HG02763 (cell line): ENCODE data around the gene MRM3.
"Not testable (repeated sequence)": the region's sequence is repeated elsewhere in the genome, so short reads cannot be mapped to it uniquely, and the experiment has no call there.

Experiments
- ATAC-seq: cut with Tn5 transposase; IDR thresholded peaks from one replicate; pipeline ENCODE4 v1.9.1; 2021; ENCODE audit warnings: mild to moderate bottlenecking, moderate library complexity; ENCODE audit not compliant: unreplicated experiment

MRM3 gene

DNA sequence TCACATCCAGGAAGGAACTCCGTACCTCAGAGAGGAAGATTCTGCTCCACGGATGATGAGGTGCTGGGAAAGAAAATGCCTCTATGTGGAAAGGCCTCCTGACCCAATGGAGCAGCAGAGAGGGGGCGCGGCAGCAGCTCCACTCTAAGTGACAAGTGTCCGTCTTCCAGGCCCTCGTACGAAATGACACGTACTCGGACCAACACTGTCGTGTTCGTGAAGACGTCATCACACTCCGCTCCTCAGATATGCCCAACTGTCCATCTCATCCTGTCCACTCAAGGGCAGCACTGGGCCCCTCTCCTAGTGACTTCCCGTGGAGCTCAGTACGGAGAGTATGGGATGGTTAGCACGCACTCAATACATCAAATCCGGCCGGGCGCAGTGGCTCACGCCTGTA is 32.2 kb downstream of the MRM3 start:
- no peak for ATAC-seq

DNA sequence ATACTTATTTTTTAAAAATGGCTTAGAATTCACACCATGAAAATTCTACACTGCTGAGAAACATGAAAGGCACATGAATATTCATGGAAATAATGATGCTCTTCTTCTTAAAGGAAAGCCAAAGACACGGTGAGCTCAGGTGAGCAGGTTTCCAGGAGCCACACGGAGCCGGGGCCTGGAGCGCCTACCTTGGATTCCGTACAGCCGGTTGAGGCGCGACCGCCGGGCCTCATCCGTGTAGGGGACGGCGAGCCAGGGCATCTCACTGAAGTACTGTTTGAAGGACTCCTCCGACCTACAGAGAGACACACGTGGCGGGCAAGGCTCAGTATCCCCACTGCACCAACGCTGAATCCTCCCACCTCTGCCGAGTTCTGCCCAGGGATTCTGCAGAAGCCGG is 37.1 kb downstream of the MRM3 start:
- ATAC-seq, result no peak

DNA sequence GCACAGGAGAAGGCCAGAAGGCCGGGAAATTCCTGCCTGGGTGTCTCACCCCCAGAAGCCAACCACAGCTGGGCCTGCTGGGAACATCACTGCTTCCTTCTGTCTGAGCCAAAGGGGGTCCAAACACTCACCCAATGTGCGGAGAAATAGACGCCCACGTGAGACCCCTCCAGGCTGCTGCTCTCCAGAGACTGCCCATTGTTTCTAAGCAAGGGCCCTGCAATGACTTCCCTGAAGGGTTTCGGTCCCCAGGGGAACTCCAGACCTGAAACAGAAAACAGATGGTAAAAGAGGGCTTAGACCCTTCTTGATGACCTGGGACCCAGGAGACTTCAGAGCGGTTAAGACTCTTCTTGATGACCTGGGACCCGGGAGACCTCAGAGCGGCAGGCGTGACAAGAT is 41.3 kb downstream of the MRM3 start:
- no peak for ATAC-seq

DNA sequence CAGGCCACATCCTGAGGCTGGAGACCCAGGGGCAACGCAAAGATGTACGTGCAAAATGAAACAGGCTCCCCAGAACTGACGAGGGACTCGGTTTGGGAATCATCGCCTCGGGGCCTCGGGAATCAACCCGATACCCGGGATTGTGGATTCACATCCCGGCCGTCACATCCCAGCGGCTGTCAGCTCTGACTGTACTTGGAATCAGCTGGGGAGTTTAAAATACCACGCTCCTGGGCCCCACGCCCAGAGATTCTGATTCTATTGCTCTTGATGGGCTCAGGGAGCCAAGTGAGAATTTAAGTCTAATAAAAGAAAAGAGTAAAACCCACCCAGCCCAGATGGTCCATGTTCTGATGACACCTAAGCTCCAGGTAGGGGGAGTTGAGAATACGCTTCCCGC is 42.2 kb downstream of the MRM3 start:
- no peak for ATAC-seq

DNA sequence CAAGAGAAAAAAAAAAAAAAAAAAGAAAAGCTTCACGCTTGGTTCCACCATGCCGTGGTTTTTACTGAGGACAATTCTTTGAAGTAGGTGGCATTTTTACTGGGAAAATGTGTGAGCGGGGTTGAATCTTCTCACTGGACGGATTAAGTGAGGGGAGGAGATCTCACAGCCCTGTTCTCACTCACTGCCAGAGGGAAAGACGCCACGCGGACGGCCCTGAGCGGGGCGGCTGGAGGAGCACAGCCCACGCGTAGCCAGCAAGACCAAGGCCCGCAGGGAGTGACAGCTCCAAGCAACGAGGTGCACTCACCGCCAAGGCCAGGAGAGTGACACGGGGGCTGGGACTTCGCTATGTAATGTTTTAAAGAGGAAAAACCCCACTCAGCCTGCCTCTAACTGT is 43.1 kb downstream of the MRM3 start:
- no peak for ATAC-seq

DNA sequence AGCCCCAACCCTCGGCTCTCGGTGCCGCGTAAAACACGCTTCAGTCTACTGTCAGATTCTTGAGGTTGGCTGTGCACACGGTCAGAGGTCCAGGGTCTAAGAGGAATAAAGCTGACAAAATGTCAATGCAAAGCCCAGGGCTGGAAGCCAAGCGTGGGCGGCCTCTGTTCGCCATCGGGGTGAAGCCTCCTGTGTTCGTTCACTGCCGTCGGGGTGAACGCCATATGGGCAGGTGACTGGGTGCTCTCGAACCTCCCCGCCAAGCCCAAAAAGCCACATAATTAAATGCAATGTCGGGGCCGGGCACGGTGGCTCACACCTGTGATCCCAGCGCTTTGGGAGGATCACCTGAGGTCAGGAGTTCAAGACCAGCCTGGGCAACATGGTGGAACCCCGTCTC is 44.6 kb downstream of the MRM3 start:
- no peak for ATAC-seq

DNA sequence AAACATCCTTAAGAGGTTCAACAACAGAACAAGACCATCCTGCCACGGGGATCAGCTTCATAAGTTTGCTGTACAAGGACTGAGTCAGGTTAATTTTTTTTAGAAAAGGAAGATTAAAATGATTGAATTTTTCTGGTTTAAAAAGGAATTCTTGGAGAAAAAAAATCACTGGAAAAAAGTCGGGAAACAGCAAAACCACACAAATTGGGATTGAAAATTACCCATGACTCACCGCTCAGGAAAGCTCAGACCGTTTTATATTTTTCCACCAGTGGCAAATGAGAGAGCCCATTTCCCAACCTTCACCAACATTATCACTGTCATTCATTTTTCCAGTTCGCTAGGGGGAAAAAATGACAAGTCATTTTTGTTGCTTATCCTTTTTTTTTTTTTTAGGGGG is 46.6 kb downstream of the MRM3 start:
- ATAC-seq, result no peak

DNA sequence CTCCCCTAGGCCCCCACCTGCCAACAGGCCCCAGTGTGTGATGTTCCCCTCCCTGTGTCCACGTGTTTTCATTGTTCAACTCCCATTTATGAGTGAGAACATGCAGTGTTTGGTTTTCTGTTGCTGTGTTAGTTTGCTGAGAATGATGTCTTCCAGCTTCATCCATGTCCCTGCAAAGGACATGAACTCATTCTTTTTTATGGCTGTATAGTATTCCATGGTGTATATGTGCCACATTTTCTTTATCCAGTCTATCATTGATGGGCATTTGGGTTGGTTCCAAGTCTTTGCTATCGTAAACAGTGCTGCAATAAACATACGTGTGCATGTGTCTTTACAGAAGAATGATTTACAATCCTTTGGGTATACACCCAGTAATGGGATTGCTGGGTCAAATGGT is 47.5 kb downstream of the MRM3 start:
- ATAC-seq, result not testable (repeated sequence)

DNA sequence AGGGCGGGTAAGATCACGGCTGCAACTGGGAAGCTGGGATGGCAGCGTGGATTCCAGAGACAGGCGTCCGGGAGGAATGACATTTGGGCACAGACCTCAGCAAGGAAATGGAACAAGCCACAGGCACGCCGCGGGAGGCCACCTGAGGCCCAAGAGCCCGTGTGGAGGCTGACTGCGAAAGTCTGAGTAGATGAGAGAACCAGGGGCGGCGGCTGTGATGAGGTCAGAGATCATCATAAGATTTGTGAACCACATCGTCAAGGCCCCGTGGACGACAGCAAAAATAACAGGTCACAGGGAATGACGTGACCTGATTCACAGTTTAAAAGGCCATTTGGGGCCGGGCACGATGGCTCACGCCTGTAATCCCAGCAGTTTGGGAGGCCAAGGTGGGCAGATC is 48.2 kb downstream of the MRM3 start:
- ATAC-seq, result no peak

DNA sequence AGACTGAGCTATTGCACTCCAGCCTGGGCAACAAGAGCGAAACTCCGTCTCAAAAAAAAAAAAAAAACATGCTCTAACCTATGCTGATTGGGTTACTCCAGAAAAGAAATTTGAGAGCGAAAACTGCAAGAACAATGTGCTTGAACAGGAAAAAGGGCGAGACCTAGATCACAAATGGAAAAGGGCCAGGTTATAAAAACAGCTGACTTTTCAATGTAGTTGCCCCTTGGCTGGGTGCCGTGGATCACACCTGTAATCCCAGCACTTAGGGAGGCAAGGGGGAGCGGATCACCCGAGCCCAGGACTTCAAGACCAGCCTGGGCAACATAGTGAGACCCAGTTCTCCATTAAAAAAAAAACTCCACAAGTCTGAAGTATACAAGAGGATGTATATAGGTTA is 48.8 kb downstream of the MRM3 start:
- no peak for ATAC-seq

DNA sequence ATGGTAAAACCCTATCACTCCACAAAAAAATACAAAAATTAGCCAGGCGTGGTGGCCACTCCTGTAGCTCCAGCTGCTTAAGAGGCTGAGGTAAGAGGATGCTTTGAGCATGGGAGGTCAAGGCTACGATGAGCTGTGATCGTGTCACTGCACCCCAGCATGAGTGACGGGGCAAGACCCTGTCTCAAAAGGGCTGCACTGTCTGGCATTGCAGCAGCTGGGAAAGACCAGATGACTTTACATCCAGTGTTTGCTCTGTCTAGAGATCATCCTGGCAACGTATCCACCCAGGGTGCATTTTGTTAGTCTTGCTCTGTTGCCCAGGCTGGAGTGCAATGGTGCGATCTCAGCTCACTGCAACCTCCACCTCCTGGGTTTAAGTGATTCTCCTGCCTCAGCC is 52.0 kb downstream of the MRM3 start:
- ATAC-seq, result no peak

DNA sequence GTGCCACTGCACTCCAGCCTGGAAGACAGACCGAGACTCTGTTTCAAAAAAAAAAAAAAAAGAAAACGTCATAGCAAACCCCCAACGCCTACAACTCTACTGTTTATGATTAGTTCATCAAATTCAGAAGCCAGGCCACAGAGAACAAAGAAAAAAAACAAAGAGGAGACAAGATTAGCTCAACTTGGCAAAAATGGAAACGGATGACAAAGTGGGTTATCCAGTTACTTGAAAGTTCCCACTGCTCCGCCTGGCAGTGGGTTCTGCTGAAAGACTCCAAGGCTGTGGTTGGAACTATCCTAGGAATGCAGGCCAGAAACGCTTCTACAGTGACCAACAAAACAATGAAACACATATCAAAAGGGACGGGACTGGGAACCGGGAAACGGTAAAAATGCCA is 53.1 kb downstream of the MRM3 start:
- no peak for ATAC-seq

DNA sequence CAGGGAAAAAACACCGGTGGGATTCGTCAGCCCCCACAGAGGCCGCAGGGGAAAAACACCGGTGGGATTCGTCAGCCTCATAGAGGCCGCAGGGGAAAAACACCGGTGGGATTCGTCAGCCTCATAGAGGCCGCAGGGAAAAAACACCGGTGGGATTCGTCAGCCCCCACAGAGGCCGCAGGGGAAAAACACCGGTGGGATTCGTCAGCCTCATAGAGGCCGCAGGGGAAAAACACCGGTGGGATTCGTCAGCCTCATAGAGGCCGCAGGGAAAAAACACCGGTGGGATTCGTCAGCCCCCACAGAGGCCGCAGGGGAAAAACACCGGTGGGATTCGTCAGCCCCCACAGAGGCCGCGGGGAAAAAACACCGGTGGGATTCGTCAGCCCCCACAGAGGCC is 53.6 kb downstream of the MRM3 start:
- not testable (repeated sequence) for ATAC-seq

DNA sequence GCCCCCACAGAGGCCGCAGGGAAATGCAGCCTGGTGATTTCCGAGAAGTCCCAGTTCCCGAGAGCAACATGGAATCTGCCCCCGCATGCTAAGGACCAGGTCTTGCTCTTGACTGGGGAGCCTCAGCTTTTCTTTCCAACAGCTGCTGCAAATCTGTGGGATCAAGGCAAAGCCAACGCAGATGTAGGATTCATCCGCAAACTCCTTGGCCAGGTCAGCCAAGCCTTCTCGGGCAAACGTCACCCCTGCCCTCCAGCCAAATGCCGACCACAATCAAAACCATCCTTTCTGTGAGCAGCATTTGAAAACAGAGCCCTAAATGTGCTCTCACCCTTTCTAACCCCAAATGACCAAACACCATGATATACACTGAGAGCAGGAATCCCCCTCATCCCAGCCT is 54.0 kb downstream of the MRM3 start:
- no peak for ATAC-seq

DNA sequence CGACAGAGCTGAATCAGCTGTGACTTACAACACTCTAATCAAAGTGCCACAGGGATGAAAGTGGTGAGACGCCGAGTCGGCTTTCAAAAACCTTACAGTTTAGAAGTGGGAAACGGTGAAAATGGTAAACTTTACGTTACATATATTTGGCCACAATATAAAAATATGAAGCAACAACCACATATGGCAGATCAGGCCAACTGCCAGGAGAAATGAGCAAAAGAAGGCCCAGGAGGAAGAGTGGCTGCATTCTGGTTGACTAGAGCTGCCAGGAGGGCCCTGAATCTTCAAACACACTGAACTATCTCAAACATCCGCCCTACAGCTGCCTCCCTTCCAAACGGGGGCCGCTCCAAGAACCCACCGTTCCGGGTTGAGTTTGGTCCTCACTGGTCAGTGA is 56.3 kb downstream of the MRM3 start:
- ATAC-seq, result no peak

DNA sequence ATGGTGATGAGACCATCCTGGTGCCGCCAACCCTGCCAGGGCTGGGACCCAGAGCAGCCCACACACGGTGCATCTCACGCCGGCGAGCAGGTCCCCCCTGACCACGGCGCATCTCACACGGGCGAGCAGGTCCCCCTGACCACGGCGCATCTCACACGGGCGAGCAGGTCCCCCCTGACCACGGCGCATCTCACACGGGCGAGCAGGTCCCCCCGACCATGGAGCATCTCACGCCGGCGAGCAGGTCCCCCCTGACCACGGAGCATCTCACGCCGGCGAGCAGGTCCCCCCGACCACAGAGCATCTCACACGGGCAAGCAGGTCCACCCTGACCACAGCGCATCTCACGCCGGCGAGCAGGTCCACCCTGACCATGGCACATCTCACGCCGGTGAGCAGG is 59.2 kb downstream of the MRM3 start:
- ATAC-seq, result no peak
